ENCODE measurements around the gene SLF1.

DNA sequence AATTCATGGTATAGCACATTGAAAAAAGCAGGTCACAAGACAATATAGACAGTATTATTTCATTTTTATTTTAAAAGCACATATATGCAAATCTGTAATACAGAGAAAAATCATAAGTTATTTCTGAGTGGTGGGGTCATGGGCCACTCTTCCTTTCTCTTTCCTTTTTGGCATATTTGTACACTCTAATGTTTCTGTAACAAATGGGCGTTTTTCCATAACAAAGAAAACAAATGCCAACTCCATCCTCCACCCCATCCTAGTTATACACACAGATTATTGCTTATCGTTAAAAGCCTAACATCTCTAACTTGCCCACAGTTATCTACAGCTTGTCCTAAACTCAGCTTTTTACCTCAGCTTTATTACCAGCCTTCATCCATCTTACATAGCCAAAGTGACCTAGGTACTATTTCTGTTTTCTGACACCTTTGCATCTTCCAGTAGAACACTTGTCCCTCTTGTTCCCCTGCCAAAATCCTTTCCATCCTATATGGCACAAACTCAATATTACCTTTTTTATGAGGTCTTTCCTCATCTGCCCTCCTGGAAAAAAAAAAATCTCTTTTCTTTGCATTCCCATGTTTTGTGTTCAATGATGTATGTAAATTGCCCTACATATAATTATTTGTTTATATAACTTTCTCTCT lies 4.2 kb upstream of the SLF1 start:
- TF ChIP-seq, protein P1, sequence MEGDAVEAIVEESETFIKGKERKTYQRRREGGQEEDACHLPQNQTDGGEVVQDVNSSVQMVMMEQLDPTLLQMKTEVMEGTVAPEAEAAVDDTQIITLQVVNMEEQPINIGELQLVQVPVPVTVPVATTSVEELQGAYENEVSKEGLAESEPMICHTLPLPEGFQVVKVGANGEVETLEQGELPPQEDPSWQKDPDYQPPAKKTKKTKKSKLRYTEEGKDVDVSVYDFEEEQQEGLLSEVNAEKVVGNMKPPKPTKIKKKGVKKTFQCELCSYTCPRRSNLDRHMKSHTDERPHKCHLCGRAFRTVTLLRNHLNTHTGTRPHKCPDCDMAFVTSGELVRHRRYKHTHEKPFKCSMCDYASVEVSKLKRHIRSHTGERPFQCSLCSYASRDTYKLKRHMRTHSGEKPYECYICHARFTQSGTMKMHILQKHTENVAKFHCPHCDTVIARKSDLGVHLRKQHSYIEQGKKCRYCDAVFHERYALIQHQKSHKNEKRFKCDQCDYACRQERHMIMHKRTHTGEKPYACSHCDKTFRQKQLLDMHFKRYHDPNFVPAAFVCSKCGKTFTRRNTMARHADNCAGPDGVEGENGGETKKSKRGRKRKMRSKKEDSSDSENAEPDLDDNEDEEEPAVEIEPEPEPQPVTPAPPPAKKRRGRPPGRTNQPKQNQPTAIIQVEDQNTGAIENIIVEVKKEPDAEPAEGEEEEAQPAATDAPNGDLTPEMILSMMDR (IDR thresholded peaks at IDR 0.05), result no peak
- TF ChIP-seq EZH2 (IDR thresholded peaks at IDR 0.05; ENCODE audit: borderline replicate concordance, insufficient read depth, low read depth, low read length, poor library complexity, severe bottlenecking), result no peak

All from B cell (primary cell).